KOPT-K1 (cell line): ENCODE results near the gene HOXD4.

Experiments used
- H3K27ac ChIP-seq: fragments of 200-600 bp; sonication (generic); 2 replicates; pipeline ENCODE4 v1.5.1; 2016; ENCODE audit warnings: antibody characterized with exemption, mild to moderate bottlenecking, low read depth, low read length; ENCODE audit not compliant: poor library complexity, severe bottlenecking
- H3K36me3 ChIP-seq: fragments of 200-600 bp; sonication (generic); 2 replicates; pipeline ENCODE4 v1.5.1; 2017; ENCODE audit warnings: antibody characterized with exemption, mild to moderate bottlenecking, low read length, moderate library complexity; ENCODE audit not compliant: insufficient read depth
- H3K9me3 ChIP-seq: fragments of 200-600 bp; sonication (generic); 2 replicates; pipeline ENCODE4 v1.5.1; 2017; ENCODE audit warnings: antibody characterized with exemption, low read length, mild to moderate bottlenecking; ENCODE audit not compliant: insufficient read depth, poor library complexity, severe bottlenecking

Gene HOXD4

GRCh38 chr2:176188774-176189680 is 37.7 kb downstream of the HOXD4 start:
- no peak overlapping the region for H3K27ac ChIP-seq
- peaks cover 7% of the 10 kb centered on the region for H3K9me3 ChIP-seq
- H3K36me3 ChIP-seq, result no peaks in the 10 kb centered on the region

GRCh38 chr2:176189681-176190641 is 38.6 kb downstream of the HOXD4 start:
- Histone ChIP-seq H3K36me3 (no peaks in the 10 kb centered on the region), H3K27ac (no peak overlapping the region), H3K9me3 (peaks cover 7% of the 10 kb centered on the region)

DNA sequence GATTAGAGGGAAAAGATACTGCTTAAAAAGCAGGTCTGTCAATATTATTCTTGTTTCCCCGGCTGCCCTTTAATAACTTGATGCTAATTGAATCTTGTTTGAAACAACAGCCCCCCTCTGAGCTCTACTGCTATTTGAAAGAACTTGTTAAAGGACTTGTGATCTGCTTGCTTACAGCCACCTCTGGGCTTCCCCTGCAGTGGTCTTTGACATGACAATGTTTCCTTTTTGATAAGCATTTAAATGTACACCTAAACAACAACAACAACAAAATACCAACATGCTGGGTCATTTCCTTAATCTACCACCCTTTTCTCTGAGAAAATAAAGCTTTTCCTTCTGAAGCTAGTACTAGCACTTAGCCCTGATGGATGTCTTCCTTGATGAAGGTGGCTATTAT is 41.0 kb downstream of the HOXD4 start:
- Histone ChIP-seq H3K36me3 (no peaks in the 10 kb centered on the region), H3K27ac (no peak overlapping the region), H3K9me3 (peaks cover 7% of the 10 kb centered on the region)

GRCh38 chr2:176193048-176193447 is 41.7 kb downstream of the HOXD4 start:
- Histone ChIP-seq H3K9me3 (peaks cover 7% of the 10 kb centered on the region), H3K27ac (no peak overlapping the region), H3K36me3 (no peaks in the 10 kb centered on the region)

- no peaks in the 10 kb centered on the region for H3K36me3 ChIP-seq
- H3K27ac ChIP-seq, result no peak overlapping the region
- no peaks in the 10 kb centered on the region for H3K9me3 ChIP-seq
Observed at GRCh38 chr2:176199902-176200301, 48.6 kb downstream of the HOXD4 start.

DNA sequence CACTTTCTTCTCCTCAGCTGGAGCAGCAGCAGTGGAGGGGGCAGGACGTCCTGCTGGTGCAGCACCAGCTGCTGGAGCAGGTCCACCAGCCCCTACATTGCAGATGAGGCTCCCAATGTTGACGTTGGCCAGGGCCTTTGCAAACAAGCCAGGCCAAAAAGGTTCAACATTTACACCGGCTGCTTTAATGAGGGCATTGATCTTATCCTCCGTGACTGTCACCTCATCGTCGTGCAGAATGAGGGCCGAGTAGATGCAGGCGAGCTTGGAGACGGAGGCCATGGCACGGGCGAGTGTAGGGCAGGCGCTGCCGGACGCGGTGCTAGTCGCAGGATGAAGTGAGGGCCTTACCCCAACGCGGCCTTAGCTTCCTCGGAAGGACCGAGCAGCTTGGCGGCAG is 49.6 kb downstream of the HOXD4 start:
- no peak overlapping the region for H3K27ac ChIP-seq
- H3K9me3 ChIP-seq, result no peaks in the 10 kb centered on the region
- no peaks in the 10 kb centered on the region for H3K36me3 ChIP-seq

DNA sequence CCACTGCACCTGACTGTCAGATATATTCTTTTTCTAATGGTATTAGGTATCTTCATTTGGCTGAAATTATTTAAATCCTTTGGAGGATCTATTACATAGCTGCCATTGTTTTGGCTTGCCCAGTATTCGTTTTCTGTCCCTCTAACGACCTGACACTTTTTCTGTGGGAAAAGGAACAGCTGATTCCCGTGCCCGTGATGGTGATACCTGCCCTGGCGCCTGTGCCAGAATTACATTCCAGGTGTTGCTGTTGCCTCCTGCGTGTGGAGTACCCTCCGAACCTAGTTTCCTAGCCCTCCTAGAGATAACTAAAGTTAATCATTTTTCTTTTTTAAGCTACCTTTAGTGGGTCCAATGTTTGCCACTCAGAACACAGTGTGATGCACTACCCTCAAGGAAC is 51.1 kb downstream of the HOXD4 start:
- no peaks in the 10 kb centered on the region for H3K9me3 ChIP-seq
- H3K36me3 ChIP-seq, result no peaks in the 10 kb centered on the region
- no peak overlapping the region for H3K27ac ChIP-seq
